ENCODE measurements around the gene MDGA2.
"Not testable (repeated sequence)": the region's sequence is repeated elsewhere in the genome, so short reads cannot be mapped to it uniquely, and the experiment has no call there.

The MDGA2 gene

DNA sequence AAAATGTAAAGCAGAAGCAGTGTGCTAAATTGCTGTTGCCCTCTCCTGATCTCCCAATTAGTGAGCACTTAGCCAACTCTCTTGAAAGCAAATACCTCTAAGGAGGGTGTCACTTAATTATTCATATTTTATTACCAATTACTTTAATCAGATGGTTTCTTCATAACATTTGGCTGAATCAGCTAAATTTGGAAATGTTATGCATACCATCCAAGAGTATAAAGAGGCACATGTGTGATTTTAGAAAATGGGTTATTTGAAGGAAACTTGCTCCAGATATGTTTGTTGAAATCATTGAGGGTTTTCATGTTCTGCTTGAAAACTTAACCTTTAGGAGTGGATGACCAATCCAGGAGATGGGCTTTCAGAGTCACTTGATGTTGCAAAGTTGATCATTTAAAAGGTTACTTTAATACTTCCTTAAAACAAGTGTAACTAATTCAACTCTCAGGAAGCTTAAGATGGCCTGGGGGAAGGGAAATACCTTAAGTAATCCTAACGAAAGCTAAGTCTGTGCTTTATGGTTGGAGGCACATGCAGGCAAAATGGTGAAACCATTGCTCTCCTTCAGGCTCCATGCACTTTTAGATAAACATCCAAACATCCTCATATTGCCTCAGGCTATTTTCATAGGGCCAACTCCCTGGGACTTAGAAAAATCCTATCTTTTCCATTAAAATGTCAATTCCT is 434.5 kb downstream of the MDGA2 start:
- no peak for DNase-seq (ENCODE audit: low read depth in 2 of 2)

DNA sequence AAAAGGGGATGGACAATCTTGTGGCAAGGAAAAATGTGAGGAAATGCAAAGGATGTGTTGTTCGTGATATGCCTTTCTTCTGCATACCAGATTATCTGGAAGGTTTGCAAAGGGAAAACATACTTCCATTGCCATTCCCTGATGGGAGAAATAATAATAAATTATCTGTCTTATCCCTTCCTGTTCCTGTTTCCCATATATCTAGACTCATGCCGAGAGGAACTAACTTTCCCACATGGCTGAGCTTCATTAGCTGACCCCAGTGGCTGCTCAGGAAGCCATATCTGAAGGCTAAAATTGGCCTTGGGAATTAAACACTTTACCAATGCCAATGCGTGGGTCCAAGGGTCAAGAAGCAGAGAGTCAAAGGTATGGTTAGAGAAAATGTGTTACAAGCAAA is 439.8 kb downstream of the MDGA2 start:
- DNase-seq (ENCODE audit: low read depth in 2 of 2) = no peak

DNA sequence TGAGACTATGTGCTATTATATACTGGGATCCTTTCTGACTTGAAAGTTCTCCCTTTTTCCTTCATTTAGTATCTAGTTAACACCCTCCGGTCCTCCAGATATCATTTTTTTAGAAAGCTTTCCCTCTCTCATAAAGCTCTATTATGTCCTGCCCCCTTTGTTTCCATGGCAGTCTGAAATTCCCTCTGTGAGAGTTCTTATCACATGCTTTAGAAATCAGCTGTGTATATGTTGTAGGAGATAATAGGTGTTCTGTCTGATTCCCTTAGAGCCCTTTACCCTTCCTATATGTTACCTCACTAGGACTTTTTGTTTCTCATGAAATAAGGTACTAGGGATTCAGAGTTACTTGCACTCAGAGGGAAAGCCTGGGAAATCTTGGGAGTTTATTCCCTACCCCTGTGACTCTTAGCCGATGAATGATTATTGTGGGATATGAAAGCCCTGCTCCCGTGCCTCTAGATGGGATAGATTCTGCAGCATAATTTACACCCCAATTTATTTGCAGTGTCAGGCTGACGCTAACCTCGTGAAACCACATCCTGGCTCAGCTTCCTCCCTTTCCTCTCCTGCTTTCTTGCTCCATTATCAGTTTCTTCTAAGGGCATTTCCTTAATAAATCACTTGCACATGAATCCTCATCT is 448.4 kb downstream of the MDGA2 start:
- DNase-seq (ENCODE audit: low read depth in 2 of 2) = no peak

DNA sequence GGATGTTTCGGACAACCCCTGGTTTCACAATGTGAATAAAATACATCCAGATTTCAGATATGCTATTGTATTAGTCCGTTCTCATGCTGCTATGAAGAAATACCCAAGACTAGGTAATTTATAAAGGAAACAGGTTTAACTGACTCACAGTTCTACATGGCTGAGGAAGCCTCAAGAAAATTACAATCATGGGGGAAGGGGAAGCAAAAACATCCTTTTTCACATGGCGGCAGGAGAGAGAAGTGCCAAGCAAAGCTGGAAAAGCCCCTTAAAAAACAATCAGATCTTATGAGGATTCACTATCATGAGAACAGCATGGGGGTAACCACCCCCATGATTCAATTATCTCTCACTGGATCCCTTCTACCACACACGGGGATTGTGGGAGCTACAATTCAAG is 451.7 kb downstream of the MDGA2 start:
- DNase-seq (ENCODE audit: low read depth in 2 of 2) = no peak

DNA sequence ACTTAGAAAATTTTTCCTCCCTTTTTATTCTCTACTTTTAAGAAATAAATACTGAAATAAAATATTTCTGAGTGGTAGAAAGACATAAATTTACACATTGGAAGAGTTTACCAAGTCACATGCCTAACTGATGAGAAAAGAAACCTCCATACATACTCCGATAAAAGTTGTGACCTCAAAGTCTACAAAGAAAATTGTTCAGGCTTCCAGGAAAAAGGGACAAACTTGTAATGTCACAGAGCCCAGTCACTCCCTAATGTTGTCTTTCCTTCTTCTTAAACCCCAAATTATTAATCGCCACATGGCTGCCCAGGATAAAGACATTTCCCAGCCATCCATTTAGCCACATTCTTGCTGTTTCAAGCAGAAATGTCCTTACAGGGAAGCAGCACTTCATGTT is 455.3 kb downstream of the MDGA2 start:
- no peak for DNase-seq (ENCODE audit: low read depth in 2 of 2)

DNA sequence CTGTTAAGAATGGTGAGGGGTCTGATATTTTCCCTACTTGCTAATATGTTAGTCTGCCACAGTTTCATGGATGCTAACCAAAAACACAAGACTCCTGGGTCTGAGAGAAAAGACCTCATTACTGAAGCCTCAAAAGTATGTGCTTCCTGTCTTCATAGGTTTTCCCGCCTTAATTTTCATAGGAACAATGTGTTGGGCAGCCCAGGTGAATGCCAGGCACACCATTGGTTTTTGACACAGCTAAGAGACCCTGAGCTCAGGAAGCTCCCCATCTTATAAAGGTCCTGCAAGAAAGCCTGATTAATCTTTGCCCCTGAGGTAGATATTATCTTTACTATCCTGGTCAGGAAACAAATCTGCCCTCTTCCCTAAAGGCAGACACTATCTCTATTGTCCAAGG is 464.1 kb downstream of the MDGA2 start:
- no peak for DNase-seq (ENCODE audit: low read depth in 2 of 2)

DNA sequence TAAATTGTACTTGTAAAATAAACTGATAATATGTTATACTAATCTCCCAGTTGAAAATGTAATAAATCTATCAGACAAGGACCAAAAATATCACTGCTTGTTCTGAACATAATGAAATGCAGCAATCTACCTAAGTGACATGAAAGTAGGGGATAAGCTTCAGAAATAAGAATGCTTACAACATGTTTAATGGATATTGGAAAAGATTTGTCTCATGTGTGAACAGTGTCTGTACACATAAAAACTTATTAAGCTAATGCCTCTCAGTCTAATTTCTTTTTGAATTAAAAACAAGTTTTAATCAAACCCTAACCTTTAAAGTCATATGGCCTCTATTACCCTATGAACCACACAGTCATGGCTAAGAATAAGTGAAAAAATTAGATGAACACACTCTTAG is 465.3 kb downstream of the MDGA2 start:
- DNase-seq (ENCODE audit: low read depth in 2 of 2) = no peak

DNA sequence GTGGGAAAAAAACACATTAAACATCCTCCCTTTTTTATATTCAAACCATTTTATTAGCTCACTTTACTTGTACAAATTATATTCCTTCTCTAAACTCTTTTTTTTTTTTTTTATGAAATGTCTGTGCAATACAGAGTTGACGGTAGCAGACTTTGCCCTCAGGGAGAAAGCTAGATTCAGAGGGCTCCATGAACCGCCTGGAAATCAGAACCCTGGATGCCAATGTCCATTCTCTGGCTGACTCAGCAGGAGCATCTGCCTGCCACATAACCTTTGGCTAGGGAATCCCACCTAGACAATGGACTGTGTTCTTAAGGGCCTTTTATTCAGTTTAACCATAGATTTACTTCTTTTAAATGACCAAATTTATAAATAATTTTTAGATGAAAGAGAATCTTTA is 467.0 kb downstream of the MDGA2 start:
- no peak for DNase-seq (ENCODE audit: low read depth in 2 of 2)

DNA sequence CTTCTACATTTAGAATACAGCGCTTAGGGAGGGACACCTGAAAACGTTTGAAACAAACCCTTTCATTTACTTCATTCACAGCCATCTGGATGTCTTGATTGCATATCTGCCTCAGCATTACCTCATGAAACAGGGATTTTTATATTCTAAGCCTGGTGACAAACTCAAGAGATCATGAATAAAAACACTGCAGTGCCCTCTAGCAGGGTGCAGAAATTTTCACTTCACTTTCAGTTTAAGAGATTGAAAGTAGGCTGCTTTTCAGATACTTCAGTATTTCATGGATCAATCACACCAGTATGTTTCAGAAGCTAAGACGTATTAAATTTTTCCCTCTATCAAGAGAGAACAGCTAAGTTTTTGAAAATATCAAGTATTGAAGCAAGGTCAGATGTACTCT is 467.8 kb downstream of the MDGA2 start:
- DNase-seq (ENCODE audit: low read depth in 2 of 2) = no peak

DNA sequence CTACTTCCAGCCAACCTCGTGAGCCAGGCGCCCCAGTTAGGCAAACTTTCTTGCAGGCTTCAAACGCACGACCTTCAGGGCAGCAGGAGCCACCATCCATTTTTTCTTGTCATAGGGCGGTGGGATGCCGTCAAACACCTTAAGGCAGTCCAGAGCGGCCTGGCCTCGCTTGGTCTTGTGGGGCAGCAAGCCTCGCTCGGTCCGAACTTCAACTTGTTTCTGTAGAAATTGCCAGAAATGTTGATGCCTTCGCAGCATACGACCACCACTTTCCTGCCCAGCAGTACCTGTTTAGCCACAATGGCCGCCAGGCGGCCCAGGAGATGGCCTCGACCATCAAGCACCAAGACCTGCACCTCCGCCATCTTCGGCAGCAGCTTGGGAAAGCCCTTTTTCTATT is 474.7 kb downstream of the MDGA2 start:
- DNase-seq (ENCODE audit: low read depth in 2 of 2) = no peak

DNA sequence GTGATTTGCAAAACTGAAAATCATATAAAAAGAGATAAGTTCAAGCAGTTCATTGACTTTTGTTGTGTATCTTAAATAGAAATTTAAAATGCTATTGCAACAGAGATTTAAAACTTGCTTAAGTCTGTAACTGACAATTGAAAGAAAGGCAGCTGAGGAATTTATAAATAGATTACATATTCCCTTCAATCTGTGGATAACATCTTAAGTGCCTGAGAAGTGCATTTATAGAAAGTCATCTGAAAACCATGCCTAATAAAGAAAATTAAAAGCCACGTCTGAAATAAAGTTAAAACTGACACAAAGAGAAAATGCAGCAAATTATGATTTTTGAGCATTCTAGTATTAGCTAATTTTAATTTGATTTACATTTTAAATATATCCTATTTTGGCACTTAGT is 479.8 kb downstream of the MDGA2 start:
- DNase-seq (ENCODE audit: low read depth in 2 of 2) = no peak

DNA sequence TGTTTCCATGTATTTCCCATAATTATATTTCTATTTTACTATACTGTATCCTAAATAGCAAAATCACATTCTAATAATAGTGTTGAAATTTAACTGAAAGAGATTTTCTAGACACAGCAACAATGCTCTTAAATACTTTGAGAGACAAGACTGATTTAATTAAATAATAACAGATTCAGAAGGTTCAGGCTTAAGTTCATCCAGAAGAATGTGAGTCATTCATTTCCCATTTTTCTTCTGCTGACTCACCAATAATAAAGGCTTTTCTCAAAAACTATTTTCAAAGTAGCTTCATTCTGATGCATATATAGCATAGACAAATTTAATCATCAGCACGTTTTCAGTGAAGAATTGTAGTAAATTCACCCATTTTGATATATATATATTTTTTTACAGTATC is 481.4 kb downstream of the MDGA2 start:
- DNase-seq (ENCODE audit: low read depth in 2 of 2) = no peak

DNA sequence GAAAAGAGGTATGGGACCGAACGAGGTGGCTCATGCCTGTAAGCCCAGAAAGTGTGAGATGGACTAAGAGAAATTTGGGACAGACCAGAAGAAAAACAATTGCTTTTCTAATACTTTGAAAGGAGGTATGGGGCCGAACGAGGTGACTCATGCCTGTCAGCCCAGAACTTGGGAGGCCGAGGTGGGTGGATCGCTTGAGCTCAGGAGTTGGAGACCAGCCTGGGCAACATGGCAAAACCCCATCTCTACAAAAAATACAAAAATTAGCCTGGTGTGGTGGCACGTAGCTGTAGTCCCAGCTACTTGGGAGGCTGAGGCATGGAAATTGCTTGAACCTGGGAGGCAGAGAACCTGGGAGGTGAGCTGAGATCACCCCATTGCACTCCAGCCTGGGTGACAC is 483.2 kb downstream of the MDGA2 start:
- not testable (repeated sequence) for DNase-seq (ENCODE audit: low read depth in 2 of 2)

DNA sequence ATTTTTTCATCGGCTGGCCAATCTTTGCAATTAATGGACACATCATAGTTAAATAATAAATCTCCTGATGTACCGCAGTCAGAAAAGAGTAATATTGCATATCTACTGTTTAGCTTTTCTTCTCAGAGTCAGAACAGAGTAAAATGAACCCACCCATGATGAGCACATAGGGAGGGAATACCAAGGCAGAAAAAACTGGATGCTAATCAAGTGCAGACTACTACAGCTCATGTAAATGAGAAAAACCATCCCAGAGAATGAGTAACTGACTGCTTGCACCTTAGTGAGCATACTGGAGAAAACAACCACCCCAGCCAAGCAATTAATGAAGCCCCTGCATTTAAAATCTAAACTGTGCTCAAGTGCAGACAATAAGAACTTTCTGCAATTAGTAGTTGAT is 483.7 kb downstream of the MDGA2 start:
- DNase-seq (ENCODE audit: low read depth in 2 of 2) = no peak

DNA sequence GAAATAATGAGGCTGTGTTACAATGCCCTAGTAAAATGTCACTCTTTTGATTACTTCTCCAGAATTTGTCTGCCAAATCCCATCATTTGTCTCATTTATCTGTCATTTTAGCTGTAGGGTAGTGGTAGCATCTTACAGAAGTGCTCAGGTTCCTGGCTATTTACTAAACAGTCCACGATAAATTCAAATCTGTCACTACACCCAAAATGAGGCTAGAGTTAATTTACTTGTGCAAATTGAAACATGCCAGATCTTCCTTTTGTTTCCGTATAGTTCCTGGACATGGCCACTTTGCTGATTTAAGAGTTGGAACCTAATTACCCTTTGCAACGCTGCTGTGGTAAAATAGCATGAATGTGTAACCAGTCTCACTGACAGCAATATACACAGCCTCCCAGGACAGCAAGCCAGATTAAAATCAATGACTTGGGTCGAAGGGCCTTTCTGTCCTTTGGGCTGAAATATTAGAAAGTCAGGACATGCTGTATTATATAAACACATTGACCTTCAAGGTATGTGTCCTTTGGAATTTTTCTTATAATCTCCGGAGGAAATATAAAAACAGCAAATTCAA is 485.4 kb downstream of the MDGA2 start:
- no peak for DNase-seq (ENCODE audit: low read depth in 2 of 2)

DNA sequence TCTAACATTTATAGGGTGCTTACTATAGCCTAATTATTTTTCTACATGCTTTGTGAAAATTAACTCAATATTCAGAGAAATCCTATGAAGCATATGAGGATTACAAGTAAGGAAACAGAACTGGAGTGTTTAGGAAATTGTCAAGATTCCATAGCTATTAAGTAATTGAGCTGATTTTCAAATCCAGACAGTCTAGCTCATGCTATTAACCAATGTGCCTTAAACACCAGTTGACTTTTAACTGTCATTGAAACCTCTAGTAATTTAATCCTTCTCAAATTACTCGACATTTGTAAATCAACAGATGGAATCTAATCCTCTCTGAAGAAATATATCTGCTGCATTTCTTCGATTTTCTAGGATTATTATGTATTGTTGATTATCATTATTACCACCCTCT is 488.9 kb downstream of the MDGA2 start:
- no peak for DNase-seq (ENCODE audit: low read depth in 2 of 2)

DNA sequence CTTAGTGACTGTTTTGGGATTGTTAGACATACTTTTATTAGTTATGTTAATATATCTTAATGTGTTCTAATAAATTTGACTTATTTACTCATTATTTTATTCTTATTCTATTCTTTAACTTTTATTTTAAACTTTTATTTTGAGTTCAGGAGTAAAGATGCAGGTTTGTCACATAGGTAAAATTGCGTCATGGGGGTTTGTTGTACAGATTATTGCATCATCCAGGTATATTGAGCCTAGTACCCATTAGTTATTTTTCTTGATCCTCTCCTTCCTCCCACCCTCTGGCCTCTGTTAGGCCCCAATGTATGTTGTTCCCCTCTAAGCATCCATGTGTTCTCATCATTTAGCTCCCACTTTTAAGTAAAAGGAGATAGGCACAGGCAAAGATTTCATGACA is 495.5 kb downstream of the MDGA2 start:
- DNase-seq (ENCODE audit: low read depth in 2 of 2) = no peak

DNA sequence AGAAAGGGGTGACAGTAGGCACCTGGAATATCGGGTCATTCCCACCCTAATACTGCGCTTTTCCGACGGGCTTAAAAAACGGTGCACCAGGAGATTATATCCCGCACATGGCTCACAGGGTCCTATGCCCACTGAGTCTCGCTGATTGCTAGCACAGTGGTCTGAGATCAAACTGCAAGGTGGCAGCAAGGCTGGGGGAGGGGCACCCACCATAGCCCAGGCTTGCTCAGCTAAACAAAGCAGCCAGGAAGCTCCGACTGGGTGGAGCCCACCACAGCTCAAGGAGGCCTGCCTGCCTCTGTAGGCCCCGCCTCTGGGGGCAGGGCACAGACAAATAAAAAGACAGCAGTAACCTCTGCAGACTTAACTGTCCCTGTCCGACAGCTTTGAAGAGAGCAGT is 503.5 kb downstream of the MDGA2 start:
- DNase-seq (ENCODE audit: low read depth in 2 of 2) = not testable (repeated sequence)

DNA sequence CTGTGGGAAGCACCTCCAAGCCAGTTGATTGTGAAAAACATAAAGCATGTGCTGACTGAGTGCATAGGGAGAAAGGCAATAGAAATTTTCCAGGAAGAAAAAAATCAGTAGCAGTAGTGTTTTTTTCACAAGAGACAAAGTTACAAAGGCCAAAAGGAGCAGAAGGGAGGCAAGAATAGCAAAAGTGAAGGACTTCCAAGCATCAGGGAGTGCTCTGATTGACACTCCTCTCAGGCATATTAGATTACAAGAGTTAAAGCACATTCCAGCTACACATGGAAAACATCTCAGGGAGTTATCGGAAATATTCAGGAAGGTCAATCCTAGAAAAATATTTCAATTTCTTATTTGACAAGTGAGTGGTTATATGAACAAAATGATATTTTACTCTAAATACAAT is 508.0 kb downstream of the MDGA2 start:
- DNase-seq (ENCODE audit: low read depth in 2 of 2) = no peak

DNA sequence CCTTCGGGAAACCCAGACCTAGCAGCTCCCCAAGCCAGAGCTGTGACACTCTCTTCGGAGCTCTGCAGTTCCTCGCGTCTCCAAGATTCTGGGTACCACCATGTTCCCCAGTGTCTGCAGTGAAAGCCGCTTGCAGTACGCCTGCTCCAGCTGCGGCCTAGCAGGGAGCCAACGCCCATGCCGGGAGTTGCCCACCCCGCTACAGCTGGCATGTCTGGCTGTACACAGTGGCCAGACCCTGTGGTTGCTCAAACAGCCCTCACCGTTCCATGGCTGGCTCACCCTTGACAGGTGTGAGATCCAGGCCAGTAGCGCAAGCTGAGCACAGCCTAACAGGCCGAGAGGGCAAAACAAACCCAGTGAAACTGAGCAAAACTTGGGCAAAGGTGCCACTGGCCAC is 520.0 kb downstream of the MDGA2 start:
- DNase-seq (ENCODE audit: low read depth in 2 of 2) = no peak

DNA sequence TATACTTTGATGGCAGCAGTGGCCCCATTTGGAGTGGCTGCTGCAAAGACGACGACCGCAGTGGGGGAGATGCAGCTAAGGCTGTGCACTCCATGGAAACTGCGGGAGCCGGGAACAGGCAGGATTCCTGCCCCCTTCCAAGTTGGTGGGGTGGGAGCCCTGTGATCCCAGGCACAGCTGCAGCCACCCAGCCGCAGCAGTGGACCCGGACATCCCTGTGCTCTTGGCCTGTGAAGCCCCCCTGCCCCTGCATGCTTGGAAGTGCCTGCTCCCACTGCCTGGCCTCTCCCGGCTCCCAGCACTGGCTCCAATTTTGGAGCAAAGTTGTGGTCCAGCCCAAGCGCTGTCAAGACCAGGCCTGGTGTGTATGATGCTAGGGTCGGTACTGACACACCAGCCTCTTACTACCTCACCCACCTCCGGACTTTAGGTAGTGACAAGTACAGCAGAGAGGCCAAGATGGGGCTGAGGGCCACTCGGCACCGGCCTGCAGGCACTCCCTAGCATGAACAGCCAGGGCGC is 521.1 kb downstream of the MDGA2 start:
- no peak for DNase-seq (ENCODE audit: low read depth in 2 of 2)

DNA sequence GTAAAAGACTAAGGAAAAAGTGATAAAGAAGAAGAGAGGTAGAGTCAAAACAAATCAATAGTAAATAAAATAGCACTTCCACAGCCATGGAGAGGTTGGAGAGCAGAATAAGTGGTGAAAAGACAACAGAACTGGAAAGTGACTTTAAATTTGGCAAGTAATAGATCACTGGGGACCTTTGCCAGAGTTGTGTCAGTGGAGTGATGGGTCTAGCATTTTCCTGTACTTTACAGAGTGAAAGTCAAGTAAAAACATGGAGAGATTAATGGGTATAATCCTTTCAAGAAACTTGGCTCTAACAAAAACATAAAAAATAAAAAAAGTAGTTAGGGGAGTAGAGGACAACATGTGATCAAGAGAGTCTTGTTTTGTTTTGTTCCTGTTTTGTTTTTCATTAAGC is 521.7 kb downstream of the MDGA2 start:
- DNase-seq (ENCODE audit: low read depth in 2 of 2) = no peak

DNA sequence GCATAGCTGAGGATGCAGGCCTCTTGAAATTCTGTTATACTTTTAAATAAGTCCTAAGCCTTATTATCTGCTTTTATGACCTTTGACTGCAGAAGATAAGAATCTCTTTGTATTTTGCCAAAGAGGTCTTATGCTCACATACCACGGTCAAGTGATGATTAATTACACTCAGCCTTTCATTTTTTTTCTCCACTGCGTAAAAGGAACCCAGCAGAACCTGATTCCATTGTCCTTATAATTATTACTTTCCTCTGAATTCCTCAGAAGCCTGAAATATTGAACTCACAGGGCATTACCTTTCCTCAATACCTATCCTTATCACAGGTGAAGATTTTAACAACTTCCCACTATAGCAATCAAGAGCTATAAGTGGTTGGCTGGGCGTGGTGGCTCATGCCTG is 525.1 kb downstream of the MDGA2 start:
- DNase-seq (ENCODE audit: low read depth in 2 of 2) = no peak

Data from stimulated activated CD8-positive, alpha-beta memory T cell treated with anti-CD3 and anti-CD28 coated beads, Interleukin-2, amount 100 ng/mL, for 48 hours (primary cell).